Nephron (organoid): ENCODE measurements around the gene ADARB2.

ENCODE experiments used
- H3K27ac Mint-ChIP-seq, 3 experiments: 2 replicates each; pipeline ENCODE4 v1.8.0; 2020; ENCODE audit warnings: mixed read lengths in 3 of 3, mild to moderate bottlenecking in 2 of 3, moderate library complexity in 1 of 3
- H3K27me3 Mint-ChIP-seq: 2 replicates; pipeline ENCODE4 v1.8.0; 2021; ENCODE audit warnings: low read depth, mild to moderate bottlenecking, moderate library complexity, mixed read lengths
- H3K36me3 Mint-ChIP-seq: 2 replicates; pipeline ENCODE4 v1.8.0; 2020; ENCODE audit warnings: low read depth, mixed read lengths
- H3K4me1 Mint-ChIP-seq: 2 replicates; pipeline ENCODE4 v1.8.0; 2020; ENCODE audit warnings: mixed read lengths
- H3K4me3 Mint-ChIP-seq, 3 experiments: 2 replicates each; pipeline ENCODE4 v1.8.0; 2020; ENCODE audit warnings: mild to moderate bottlenecking in 3 of 3, mixed read lengths in 3 of 3, moderate library complexity in 2 of 3
- H3K9me3 Mint-ChIP-seq: 2 replicates; pipeline ENCODE4 v1.8.0; 2020; ENCODE audit warnings: mixed read lengths
- CTCF ChIP-seq, 3 experiments: fragments of 200-600 bp; sonication (generic); IDR thresholded peaks; one replicate each; pipeline ENCODE4 v1.5.0; 2021; ENCODE audit warnings: antibody characterized with exemption in 3 of 3; ENCODE audit not compliant: unreplicated experiment in 3 of 3

Gene ADARB2

GRCh38 chr10:1366811-1367425, 370.4 kb downstream of the ADARB2 start:
- no peak for TF ChIP-seq CTCF (IDR thresholded peaks at IDR 0.05; ENCODE audit: unreplicated experiment in 3 of 3)
- Mint-ChIP-seq H3K4me1 (peaks cover under 1% of the 10 kb centered on the region), H3K27ac (no peak overlapping the region), H3K4me3 (no peak overlapping the region), H3K27me3 (peaks cover 14% of the 10 kb centered on the region), H3K36me3 (no peaks in the 10 kb centered on the region), H3K9me3 (no peaks in the 10 kb centered on the region)

GRCh38 chr10:1366322-1366691, 371.0 kb downstream of the ADARB2 start:
- Mint-ChIP-seq H3K9me3 (no peaks in the 10 kb centered on the region), H3K4me3 (no peak overlapping the region), H3K27me3 (peaks cover 14% of the 10 kb centered on the region), H3K27ac (no peak overlapping the region), H3K4me1 (peaks cover 7% of the 10 kb centered on the region), H3K36me3 (no peaks in the 10 kb centered on the region)
- no peak for TF ChIP-seq CTCF (IDR thresholded peaks at IDR 0.05; ENCODE audit: unreplicated experiment in 3 of 3)

GRCh38 chr10:1365540-1366321, 371.6 kb downstream of the ADARB2 start:
- Mint-ChIP-seq H3K36me3 (no peaks in the 10 kb centered on the region), H3K27ac (no peak overlapping the region), H3K27me3 (peaks cover 14% of the 10 kb centered on the region), H3K4me3 (no peak overlapping the region), H3K4me1 (peaks cover 13% of the 10 kb centered on the region), H3K9me3 (no peaks in the 10 kb centered on the region)
- TF ChIP-seq CTCF (IDR thresholded peaks at IDR 0.05; ENCODE audit: unreplicated experiment in 3 of 3), result no peak

- no peak overlapping the region for H3K27ac Mint-ChIP-seq
- no peak overlapping the region for H3K4me3 Mint-ChIP-seq
- H3K9me3 Mint-ChIP-seq, result no peaks in the 10 kb centered on the region
- H3K4me1 Mint-ChIP-seq, result peaks cover 19% of the 10 kb centered on the region
- H3K36me3 Mint-ChIP-seq, result no peaks in the 10 kb centered on the region
- TF ChIP-seq CTCF (IDR thresholded peaks at IDR 0.05; ENCODE audit: unreplicated experiment in 3 of 3), result no peak
- peaks cover 15% of the 10 kb centered on the region for H3K27me3 Mint-ChIP-seq
Observed at GRCh38 chr10:1364151-1364910, 373.0 kb downstream of the ADARB2 start.

- H3K36me3 Mint-ChIP-seq, result no peaks in the 10 kb centered on the region
- H3K4me3 Mint-ChIP-seq, result no peak overlapping the region
- peaks cover 19% of the 10 kb centered on the region for H3K4me1 Mint-ChIP-seq
- TF ChIP-seq CTCF (IDR thresholded peaks at IDR 0.05; ENCODE audit: unreplicated experiment in 3 of 3), result no peak
- peaks cover 15% of the 10 kb centered on the region for H3K27me3 Mint-ChIP-seq
- H3K27ac Mint-ChIP-seq, result no peak overlapping the region
- H3K9me3 Mint-ChIP-seq, result no peaks in the 10 kb centered on the region
Observed at GRCh38 chr10:1363446-1364121, 373.7 kb downstream of the ADARB2 start.
